H9 (cell line): Measurements from ENCODE around the gene RNF149. TPM values are rescaled to one million over a fixed set of nuclear protein-coding genes. Genes with fewer than 3 reads are reported as not detected.

Source experiments
- DNase-seq: peaks from one replicate; pipeline ENCODE4 v3.0.0-alpha.2; 2017
- H2AFZ ChIP-seq: one replicate; pipeline ENCODE4 v1.6.1; 2013; ENCODE audit warnings: mild to moderate bottlenecking, low read length, control low read depth, moderate library complexity
- H2AK5ac ChIP-seq: 2 replicates; pipeline ENCODE4 v1.6.1; 2013; ENCODE audit warnings: low read length, control low read depth, mixed read lengths; ENCODE audit not compliant: insufficient read length
- H2BK120ac ChIP-seq: one replicate; pipeline ENCODE4 v1.6.1; 2013; ENCODE audit warnings: low read depth, mild to moderate bottlenecking, low read length, control low read depth, inconsistent platforms; ENCODE audit not compliant: poor library complexity, severe bottlenecking
- H2BK12ac ChIP-seq: 2 replicates; pipeline ENCODE4 v1.6.1; 2013; ENCODE audit warnings: low read length, control low read depth, mixed read lengths, low read depth; ENCODE audit not compliant: insufficient read length
- H2BK15ac ChIP-seq: 2 replicates; pipeline ENCODE4 v1.6.1; 2013; ENCODE audit warnings: low read depth, low read length, control low read depth
- H2BK20ac ChIP-seq: one replicate; pipeline ENCODE4 v1.6.1; 2013; ENCODE audit warnings: low read depth, mild to moderate bottlenecking, low read length, control low read depth, inconsistent platforms; ENCODE audit not compliant: poor library complexity, severe bottlenecking
- H2BK5ac ChIP-seq: 2 replicates; pipeline ENCODE4 v1.6.1; 2013; ENCODE audit warnings: low read length, control low read depth, mixed read lengths; ENCODE audit not compliant: insufficient read length
- H3K14ac ChIP-seq: 2 replicates; pipeline ENCODE4 v1.6.1; 2013; ENCODE audit warnings: low read length, control low read depth; ENCODE audit not compliant: insufficient read depth
- H3K18ac ChIP-seq: 2 replicates; pipeline ENCODE4 v1.6.1; 2013; ENCODE audit warnings: low read depth, mild to moderate bottlenecking, mixed read lengths, low read length, control low read depth; ENCODE audit not compliant: insufficient read length
- H3K23ac ChIP-seq: 2 replicates; pipeline ENCODE4 v1.6.1; 2013; ENCODE audit warnings: low read length, control low read depth, mixed read lengths, low read depth; ENCODE audit not compliant: insufficient read length
- H3K23me2 ChIP-seq: 2 replicates; pipeline ENCODE4 v1.6.1; 2013; ENCODE audit warnings: low read depth, mild to moderate bottlenecking, mixed read lengths, low read length, control low read depth; ENCODE audit not compliant: insufficient read length, poor library complexity, severe bottlenecking
- H3K27ac ChIP-seq: 2 replicates; pipeline ENCODE4 v1.5.1; 2013; ENCODE audit warnings: low read length, control low read depth, mixed read lengths, low read depth; ENCODE audit not compliant: insufficient read length
- H3K27me3 ChIP-seq: 2 replicates; pipeline ENCODE4 v1.6.1; 2013; ENCODE audit warnings: low read length, control low read depth, inconsistent platforms; ENCODE audit not compliant: insufficient read depth
- H3K4ac ChIP-seq: 2 replicates; pipeline ENCODE4 v1.6.1; 2013; ENCODE audit warnings: low read depth, mild to moderate bottlenecking, control low read depth, inconsistent platforms, low read length, moderate library complexity
- H3K4me1 ChIP-seq: 2 replicates; pipeline ENCODE4 v1.6.1; 2013; ENCODE audit warnings: low read length, control low read depth, inconsistent platforms; ENCODE audit not compliant: insufficient read depth
- H3K4me2 ChIP-seq: 2 replicates; pipeline ENCODE4 v1.6.1; 2013; ENCODE audit warnings: low read length, control low read depth, mixed read lengths; ENCODE audit not compliant: insufficient read length, insufficient read depth
- H3K56ac ChIP-seq: 2 replicates; pipeline ENCODE4 v1.6.1; 2013; ENCODE audit warnings: low read depth, mild to moderate bottlenecking, mixed read lengths, low read length, control low read depth; ENCODE audit not compliant: insufficient read length
- H3K79me1 ChIP-seq: 2 replicates; pipeline ENCODE4 v1.6.1; 2013; ENCODE audit warnings: low read depth, mild to moderate bottlenecking, moderate library complexity, low read length, control low read depth, inconsistent platforms; ENCODE audit not compliant: insufficient read depth, poor library complexity, severe bottlenecking
- H3K79me2 ChIP-seq: 2 replicates; pipeline ENCODE4 v1.6.1; 2013; ENCODE audit warnings: low read length, control low read depth, inconsistent platforms; ENCODE audit not compliant: insufficient read depth
- H3K9ac ChIP-seq: 2 replicates; pipeline ENCODE4 v1.6.1; 2013; ENCODE audit warnings: low read length, control low read depth, mixed read lengths; ENCODE audit not compliant: insufficient read length; ENCODE audit errors: extremely low read depth
- H3K9me3 ChIP-seq: one replicate; pipeline ENCODE4 v1.6.1; 2013; ENCODE audit warnings: low read depth, low read length, inconsistent platforms; ENCODE audit not compliant: control insufficient read depth
- H3T11ph ChIP-seq: one replicate; pipeline ENCODE4 v1.6.1; 2013; ENCODE audit warnings: mild to moderate bottlenecking, low read length, control low read depth, inconsistent platforms
- H4K20me1 ChIP-seq: one replicate; pipeline ENCODE4 v1.6.1; 2013; ENCODE audit not compliant: control insufficient read depth, insufficient read length, insufficient read depth
- H4K5ac ChIP-seq: 2 replicates; pipeline ENCODE4 v1.6.1; 2013; ENCODE audit warnings: low read depth, mild to moderate bottlenecking, mixed read lengths, low read length, control low read depth; ENCODE audit not compliant: insufficient read length
- H4K8ac ChIP-seq: replicated peaks from 2 replicates; pipeline ENCODE4 v1.6.1; 2013; ENCODE audit warnings: low read length, control low read depth, mixed read lengths, low read depth; ENCODE audit not compliant: insufficient read length
- H4K91ac ChIP-seq: 2 replicates; pipeline ENCODE4 v1.6.1; 2013; ENCODE audit warnings: low read depth, mild to moderate bottlenecking, moderate library complexity, mixed read lengths, low read length, control low read depth; ENCODE audit not compliant: insufficient read length
- H3K27ac Mint-ChIP-seq, 3 experiments: 2 replicates in 2 of 3; 3 replicates in 1 of 3; pipeline ENCODE4 v1.8.0; 2020 to 2021; ENCODE audit warnings: mixed read lengths in 3 of 3, mild to moderate bottlenecking in 1 of 3, moderate library complexity in 1 of 3
- H3K27me3 Mint-ChIP-seq: 2 replicates; pipeline ENCODE4 v1.8.0; 2021; ENCODE audit warnings: low read depth, mild to moderate bottlenecking, moderate library complexity, mixed read lengths
- H3K36me3 Mint-ChIP-seq, 3 experiments: 2 replicates in 2 of 3; 3 replicates in 1 of 3; pipeline ENCODE4 v1.8.0; 2020 to 2021; ENCODE audit warnings: low read depth in 3 of 3, mixed read lengths in 3 of 3; ENCODE audit not compliant: insufficient read depth in 1 of 3
- H3K4me1 Mint-ChIP-seq, 2 experiments: 2 replicates each; pipeline ENCODE4 v1.8.0; 2020; ENCODE audit warnings: mixed read lengths in 2 of 2
- H3K4me3 Mint-ChIP-seq, 2 experiments: 2 replicates in 1 of 2; 3 replicates in 1 of 2; pipeline ENCODE4 v1.8.0; 2020 to 2021; ENCODE audit warnings: mild to moderate bottlenecking in 2 of 2, mixed read lengths in 2 of 2, moderate library complexity in 1 of 2
- H3K9me3 Mint-ChIP-seq, 2 experiments: 2 replicates in 1 of 2; 3 replicates in 1 of 2; pipeline ENCODE4 v1.8.0; 2020; ENCODE audit warnings: mild to moderate bottlenecking in 2 of 2, mixed read lengths in 2 of 2, moderate library complexity in 1 of 2
- WGBS: extraction: QIAGEN DNeasy Blood & Tissue Kit; methylation state at CpG from one replicate; pipeline ENCODE4 v1.1.7; 2013; ENCODE audit warnings: missing lambda C conversion rate, low lambda C conversion rate, mixed read lengths; ENCODE audit not compliant: insufficient read length; ENCODE audit errors: extremely low coverage; 5-methylcytosine and 5-hydroxymethylcytosine counted together
- total RNA-seq: library from RNA; stranded (reverse); gene quantifications from 2 replicates; pipeline ENCODE4 v1.2.1, GENCODE V29; 2021
- TF ChIP-seq, protein P1 (sequence below): fragments of 200-600 bp; sonication (generic); conservative IDR thresholded peaks from 3 replicates; pipeline ENCODE4 v1.8.0; 2021; ENCODE audit warnings: antibody characterized with exemption, mild to moderate bottlenecking

The RNF149 gene
- total RNA-seq, 1 experiment from 2014 or later, result 18.0 TPM

DNA sequence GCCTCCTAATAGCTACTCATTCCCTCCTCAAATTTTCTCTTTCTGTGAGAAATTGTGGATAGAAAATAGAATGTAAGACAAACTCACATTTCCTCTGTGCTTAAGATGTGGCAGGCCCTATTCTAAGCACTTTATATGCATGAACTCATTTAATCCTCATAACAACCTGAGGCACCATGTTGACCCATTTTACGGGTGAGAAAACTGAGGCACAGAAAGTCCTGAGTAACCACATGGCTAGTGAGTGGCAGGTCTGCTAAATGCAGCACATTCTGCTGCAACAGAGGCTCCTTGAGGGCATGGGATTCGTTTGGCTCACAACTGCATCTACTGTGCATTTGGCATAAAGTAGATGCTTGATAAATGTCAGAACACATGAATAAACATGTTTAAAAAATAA lies 22.7 kb upstream of the RNF149 start:
- DNase-seq, result no peak
- peaks cover 19% of the 10 kb centered on the region; the same call in 1 of the 2 replicates for H3K4me1 ChIP-seq
- H2BK5ac ChIP-seq, result no peak overlapping the region
- no peaks in the 10 kb centered on the region for H3K36me3 Mint-ChIP-seq
- H3K9me3 ChIP-seq, result no peaks in the 10 kb centered on the region
- peak overlapping the region in 2 of 3 experiments; percentile 86 to 89; a peak in 3 of 7 replicates for H3K27ac Mint-ChIP-seq
- H2BK12ac ChIP-seq, result no peak overlapping the region
- no peaks in the 10 kb centered on the region for H3K79me2 ChIP-seq
- no peaks in the 10 kb centered on the region for H3K9me3 Mint-ChIP-seq
- H3K79me1 ChIP-seq, result no peaks in the 10 kb centered on the region
- no peaks in the 10 kb centered on the region for H3K23me2 ChIP-seq
- no peak overlapping the region for H3K9ac ChIP-seq
- no peaks in the 10 kb centered on the region for H3K27me3 Mint-ChIP-seq
- H3K14ac ChIP-seq, result no peak overlapping the region
- no peak overlapping the region for H3K4me3 Mint-ChIP-seq
- H4K91ac ChIP-seq, result no peak overlapping the region
- no peak overlapping the region for H3K23ac ChIP-seq
- no peak overlapping the region for H2BK20ac ChIP-seq
- H2AK5ac ChIP-seq, result no peak overlapping the region
- TF ChIP-seq, protein P1, sequence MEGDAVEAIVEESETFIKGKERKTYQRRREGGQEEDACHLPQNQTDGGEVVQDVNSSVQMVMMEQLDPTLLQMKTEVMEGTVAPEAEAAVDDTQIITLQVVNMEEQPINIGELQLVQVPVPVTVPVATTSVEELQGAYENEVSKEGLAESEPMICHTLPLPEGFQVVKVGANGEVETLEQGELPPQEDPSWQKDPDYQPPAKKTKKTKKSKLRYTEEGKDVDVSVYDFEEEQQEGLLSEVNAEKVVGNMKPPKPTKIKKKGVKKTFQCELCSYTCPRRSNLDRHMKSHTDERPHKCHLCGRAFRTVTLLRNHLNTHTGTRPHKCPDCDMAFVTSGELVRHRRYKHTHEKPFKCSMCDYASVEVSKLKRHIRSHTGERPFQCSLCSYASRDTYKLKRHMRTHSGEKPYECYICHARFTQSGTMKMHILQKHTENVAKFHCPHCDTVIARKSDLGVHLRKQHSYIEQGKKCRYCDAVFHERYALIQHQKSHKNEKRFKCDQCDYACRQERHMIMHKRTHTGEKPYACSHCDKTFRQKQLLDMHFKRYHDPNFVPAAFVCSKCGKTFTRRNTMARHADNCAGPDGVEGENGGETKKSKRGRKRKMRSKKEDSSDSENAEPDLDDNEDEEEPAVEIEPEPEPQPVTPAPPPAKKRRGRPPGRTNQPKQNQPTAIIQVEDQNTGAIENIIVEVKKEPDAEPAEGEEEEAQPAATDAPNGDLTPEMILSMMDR, result no peak
- H3K27me3 ChIP-seq, result no peaks in the 10 kb centered on the region
- no peak overlapping the region for H2BK15ac ChIP-seq
- no peak overlapping the region for H3K56ac ChIP-seq
- H2AFZ ChIP-seq, result no peak overlapping the region
- no peak overlapping the region for H3T11ph ChIP-seq
- H3K4ac ChIP-seq, result no peak overlapping the region
- H3K4me2 ChIP-seq, result no peak overlapping the region
- no peak overlapping the region for H2BK120ac ChIP-seq
- peaks cover 9 to 24% of the 10 kb centered on the region in 2 experiments for H3K4me1 Mint-ChIP-seq
- no peak overlapping the region for H3K27ac ChIP-seq
- WGBS, result no CpG with 5 or more reads among the region's 2 CpGs
- H3K18ac ChIP-seq, result no peak overlapping the region
- H4K5ac ChIP-seq, result no peak overlapping the region
- H4K8ac ChIP-seq, result peak overlapping the region; percentile 82
- H4K20me1 ChIP-seq, result no peaks in the 10 kb centered on the region
